Transverse colon (tissue), 4 donors: ENCODE results near the gene TRMT1.

ENCODE experiments used
- CTCF ChIP-seq, 5 experiments: fragments of 200-600 bp in 3 of 5; fragments of 450-650 bp in 2 of 5; sonication (generic) in 3 of 5; IDR thresholded peaks; 1 replicate in 2 of 5; 2 replicates in 3 of 5; pipeline ENCODE4 v1.5.1; 2016 to 2017; ENCODE audit warnings: antibody characterized with exemption in 5 of 5, inconsistent platforms in 3 of 5, mild to moderate bottlenecking in 2 of 5, moderate library complexity in 1 of 5
- EP300 ChIP-seq: sonication (generic); formaldehyde crosslinking; IDR thresholded peaks from one replicate; pipeline ENCODE4 v1.6.1; 2017; ENCODE audit warnings: antibody characterized with exemption, low read depth
- POLR2A ChIP-seq: fragments of 450-650 bp; IDR thresholded peaks from one replicate; pipeline ENCODE4 v1.6.1; 2016; ENCODE audit warnings: antibody characterized with exemption, mild to moderate bottlenecking, moderate library complexity
- POLR2AphosphoS5 ChIP-seq, 3 donors: sonication (generic); formaldehyde crosslinking; IDR thresholded peaks; one replicate each; pipeline ENCODE4 v1.6.1; 2016; ENCODE audit warnings: antibody characterized with exemption in 3 of 3

GRCh38 chr19:13118424-13119193 is 2.1 kb upstream of the TRMT1 start:
- TF ChIP-seq CTCF (IDR thresholded peaks at IDR 0.05) = no peak
- no peak for TF ChIP-seq POLR2A
- no peak for TF ChIP-seq POLR2AphosphoS5 (IDR thresholded peaks at IDR 0.05)
- TF ChIP-seq EP300 = no peak
